Measurements from ENCODE around the gene SYT15.

Gene SYT15

DNA sequence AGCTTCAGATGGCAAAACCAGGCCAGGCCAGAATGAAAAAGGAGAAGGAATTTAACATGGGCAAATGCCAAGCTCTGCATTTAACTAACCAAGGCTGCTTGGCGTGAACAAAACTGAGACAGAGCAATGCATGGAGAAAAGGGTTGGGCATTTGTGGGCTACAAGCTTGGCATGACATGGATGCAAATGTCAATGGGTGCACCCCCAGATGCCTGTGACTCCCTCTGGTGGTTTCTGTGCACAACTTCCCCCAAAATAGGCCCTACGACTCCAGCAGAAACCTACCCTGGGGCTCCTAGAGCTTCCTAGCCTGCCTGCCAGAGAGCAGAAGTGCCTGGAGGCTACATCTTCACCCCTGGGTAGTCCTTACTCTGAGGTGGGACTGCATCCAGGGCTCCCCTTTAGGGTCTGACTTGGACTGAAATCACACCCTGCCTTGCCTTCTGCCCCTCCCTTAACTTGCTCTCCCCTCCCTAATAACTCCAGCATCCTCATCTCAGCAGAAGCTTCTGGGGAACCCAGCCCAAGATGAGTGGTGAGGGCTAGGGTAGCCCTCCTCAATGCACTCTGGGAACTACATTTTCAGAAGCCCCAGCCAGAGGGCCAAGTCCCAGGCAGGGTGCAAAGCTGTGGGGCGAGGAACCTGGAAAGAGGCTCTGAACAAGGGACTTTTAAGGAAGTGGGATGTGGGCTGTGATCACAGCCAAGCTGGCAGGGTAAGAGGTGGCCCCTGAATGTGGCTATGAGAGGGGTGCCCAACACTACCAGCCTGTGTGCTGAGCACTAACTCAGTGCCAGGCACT lies 33.7 kb upstream of the SYT15 start:
- DNase-seq (ENCODE audit: low spot score) = no peak

DNA sequence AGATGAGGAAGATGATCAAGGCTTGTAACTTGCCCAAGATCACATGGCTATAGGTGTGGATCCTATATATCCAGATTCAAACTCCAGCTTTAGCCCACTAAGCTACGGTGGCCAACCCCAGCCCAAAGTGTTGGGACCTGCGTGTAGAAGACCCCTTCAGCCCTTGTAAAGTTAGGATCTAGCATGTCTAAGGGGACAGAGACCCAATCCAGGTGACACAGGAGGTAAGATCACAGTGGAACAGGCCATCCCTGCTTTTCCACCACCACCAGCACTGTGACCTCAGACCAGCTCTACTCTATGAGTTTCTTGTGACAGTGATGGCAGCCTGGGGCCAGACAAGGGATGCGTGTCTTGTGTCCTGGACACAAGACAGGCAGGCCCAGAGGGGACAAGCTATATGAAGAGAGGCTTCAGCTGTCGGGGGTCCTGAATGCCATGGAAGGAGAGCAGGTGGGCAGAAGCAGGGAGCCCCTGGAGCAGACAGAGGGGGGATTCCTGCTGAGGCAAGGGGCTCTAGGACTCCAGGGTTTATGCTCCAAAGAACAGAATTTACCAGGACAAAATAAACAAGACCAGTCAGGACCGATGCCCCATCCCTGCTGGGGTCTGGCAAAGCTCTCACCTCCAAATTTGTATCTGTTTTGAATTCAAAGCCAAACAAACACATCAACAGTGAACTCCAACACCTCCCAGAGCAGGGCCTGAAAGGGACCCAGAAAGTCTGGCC lies 32.9 kb upstream of the SYT15 start:
- no peak for DNase-seq (ENCODE audit: low spot score)

DNA sequence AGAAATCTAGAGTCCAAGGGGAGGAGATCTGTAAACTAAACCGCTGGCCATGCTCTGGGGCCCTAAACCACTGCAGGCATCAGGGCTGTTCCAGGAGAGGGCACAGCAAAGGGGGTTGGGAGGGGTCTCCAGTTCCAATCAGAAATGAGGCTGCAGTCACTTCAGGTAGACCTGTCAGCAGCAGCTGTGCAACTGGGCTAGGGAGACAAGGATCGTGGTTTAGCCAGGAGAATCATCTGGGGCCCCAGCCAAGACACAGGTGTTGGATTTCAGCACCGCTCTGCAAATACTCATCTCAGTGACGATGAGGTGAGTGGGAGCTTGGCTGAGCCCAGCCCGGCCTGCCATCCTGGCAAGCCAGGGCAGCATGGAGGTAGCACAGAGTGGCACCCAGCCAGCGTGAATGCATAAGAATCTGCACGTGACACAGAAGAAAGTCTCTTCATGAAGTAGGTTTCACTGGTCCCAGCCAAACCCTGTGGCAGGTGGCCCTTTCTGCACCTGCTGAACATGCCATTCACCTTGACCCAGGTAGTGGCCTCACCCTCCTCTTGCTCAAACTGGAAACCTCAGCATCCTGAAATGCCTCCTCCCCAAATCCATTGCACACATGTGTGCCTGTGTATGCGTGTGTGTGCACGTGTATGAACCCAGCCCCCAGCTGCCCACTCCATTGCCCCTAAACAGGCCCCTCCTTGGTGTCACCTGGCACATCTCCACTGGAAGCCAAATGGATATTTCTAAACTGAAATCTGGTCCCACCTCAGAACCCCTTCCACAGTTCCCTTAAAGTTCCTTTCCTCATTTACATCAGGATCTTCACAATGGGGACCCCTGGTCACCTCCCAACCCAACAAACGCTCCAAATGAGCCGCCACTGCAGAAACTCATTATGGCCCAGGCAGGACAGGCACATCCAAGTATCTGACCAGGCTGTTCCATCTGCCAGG lies 32.1 kb upstream of the SYT15 start:
- DNase-seq (ENCODE audit: low spot score) = no peak

DNA sequence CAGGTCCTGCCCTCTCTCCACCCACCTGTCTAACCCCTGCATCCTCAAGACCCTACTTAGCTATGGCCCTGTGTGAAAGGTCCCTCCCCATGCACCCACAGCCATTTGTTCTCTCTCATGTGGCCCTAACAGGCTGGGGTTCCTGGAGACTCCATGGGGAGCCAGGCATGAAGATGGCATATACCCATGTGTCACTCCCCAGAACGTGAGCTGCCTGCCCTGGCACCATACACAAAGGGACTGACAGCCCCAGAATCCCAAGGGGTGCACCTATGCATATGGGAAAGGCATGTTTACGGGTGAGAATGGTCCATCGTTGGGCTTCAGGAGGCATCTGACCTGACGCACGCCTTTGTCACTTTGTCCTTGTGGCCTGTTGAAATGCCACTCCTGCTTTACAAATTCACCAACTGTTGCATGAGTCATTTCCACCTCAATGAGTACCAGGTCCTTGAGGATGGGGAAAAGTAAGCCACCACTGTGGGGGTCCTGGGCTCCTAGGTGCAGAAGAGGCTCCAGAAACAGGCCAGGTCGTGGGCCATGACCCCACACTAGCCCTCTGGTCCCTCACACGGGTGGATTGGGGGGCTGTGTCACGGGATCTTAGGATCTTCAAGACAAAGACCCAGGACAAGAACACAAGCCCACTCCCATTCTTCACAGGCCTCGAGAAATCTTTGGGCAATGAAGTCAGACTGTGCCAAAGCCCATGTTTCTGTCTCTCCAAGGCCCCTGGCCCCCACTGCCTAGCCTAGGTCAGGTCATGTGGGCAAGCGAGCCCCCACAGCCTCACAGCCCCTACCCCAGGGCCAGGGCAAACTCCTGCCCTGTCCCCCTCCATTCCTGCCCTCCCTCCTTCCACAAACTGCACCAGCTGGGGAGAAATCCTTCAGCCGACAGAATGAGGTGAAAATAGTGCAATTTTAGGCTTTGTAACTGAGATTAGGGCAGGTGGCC lies 31.1 kb upstream of the SYT15 start:
- no peak for DNase-seq (ENCODE audit: low spot score)

DNA sequence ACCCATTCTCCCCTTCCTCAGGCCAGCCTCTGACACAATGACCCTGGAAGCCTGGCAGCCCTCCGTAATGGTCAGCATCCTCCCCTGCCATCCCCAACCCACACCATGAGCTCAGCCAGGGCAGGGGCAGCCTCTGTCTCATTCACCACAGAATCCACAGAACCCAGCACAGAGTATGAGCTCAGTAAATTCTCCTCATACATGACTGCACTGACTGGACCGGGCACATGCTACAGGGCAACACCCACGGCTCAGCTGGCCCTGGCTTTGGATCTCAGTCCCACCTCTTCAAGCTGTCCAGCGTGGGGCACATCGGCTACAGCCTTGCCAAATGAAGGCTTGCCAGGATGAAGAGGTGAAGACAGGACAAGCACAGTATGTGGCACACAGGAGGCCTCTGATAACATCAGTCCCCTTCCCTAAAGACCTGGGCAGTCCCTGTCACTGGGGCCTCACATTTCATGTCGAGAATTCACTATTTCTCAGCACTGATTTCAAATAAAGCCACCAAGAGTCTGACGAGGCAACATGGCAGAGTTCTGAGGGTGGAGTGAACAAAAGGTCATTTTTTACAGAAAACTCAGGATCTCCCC lies 30.3 kb upstream of the SYT15 start:
- no peak for DNase-seq (ENCODE audit: low spot score)

GRCh38 chr10:46549171-46550075 lies 29.5 kb upstream of the SYT15 start:
- DNase-seq (ENCODE audit: low spot score) = no peak

DNA sequence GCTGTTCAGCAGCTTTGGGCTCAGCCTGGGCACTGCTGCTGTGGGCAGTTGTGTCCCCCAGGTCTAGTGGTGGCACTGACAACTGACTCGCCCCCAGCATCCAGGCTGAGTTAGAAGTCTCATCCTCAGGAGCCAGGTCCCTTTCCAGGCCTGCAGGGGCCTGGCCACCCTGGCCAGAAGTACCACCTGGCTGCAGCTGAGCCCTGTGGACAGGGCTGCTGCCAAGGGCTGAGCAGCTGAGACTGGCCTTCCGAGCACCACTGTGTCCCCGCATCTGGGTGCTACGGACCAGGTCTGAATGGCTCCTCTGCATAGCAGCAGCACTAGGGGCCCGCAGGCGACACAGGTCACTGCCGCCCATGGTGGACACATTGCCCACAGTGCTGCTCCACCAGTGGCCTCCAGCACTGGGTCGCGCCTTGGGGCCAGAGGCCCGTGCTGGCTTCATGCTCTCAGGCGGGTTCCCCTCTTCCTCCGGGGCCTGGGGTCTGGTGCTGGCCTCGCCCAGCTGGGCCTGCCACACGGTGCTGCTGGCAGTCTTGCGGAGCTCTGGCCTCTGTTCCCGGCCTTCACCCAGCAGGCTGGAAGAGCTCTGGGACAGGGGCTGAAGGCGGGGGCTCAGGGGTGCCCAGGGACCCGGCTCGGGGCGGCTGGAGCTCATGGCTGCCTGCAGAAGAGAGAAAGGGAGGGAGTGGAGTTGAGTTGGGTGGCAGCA lies 28.7 kb upstream of the SYT15 start:
- DNase-seq (ENCODE audit: low spot score) = no peak

DNA sequence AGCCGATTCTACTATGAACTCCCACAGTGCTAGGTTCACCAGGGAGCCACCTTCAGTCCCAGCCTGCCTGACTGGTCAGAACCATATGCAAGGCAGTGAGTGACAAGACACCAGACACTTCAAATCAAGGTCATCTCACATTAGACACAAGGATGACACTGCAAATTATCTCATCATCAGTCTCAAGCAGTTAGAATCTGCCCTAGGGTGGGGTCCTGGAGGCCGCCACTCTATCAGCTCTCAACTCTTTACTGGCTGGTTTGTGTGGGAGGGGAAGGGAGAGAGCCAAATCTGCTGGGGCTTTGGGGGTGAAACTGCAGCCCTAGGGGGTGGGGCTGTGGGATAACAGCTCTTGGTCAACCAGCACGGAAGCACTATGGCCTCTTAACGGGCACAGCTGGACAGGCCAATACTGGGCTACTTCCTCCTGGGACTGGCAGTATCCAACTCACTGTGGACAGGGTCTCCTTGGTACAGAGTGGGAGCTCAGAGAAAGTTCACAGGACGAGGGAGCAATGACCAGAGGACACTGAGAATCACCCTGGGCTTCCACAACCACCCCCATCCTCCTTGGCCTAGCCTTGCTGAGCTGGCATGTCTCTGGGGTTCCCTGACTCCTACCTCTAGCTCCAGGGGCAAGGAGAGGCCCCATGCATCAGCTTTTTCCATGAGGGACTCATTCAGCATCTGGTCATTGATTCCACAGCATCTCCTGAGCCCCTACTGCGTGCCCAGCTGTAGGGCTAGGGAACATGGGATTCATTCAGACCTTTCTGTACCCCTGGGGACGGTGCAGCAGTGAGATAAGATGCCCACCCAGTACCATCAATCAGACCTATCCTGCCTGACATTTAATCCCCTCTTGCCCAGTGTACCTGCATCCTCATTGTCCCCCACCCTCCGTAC lies 27.9 kb upstream of the SYT15 start:
- no peak for DNase-seq (ENCODE audit: low spot score)

- DNase-seq (ENCODE audit: low spot score) = no peak
Measured at GRCh38 chr10:46551701-46552525, 27.0 kb upstream of the SYT15 start.

- no peak for DNase-seq (ENCODE audit: low spot score)
Measured at GRCh38 chr10:46552526-46553237, 26.2 kb upstream of the SYT15 start.

GRCh38 chr10:46553238-46554049 lies 25.5 kb upstream of the SYT15 start:
- DNase-seq (ENCODE audit: low spot score) = no peak

DNA sequence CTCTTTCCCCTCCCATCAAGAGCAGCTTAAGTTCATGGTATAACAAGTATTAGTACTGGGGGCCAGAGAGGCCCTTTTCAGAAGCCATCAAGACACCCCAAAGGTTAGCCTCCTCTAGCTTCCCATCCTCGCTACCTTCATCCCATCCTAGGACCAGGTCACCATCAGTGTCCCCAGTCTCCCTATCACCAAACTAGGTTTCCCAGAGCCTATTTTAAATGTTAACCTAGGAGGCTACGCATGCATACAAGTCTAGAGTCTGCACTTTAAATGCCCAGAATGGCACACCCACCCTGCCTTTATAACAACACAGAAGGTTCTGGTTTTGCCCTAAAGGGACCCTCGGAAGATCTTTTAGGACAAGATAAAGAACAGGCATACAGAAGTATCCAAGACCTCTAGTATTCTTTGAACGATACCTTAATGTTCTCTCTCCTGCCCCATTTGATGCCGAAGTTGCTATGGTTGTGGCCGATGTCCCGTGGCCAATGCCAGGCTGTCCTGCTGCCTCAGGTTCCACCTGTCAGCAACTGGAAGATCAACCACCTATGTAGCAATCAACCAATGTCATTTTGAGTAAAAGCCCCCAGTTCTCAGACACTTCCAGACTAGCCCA lies 24.7 kb upstream of the SYT15 start:
- DNase-seq (ENCODE audit: low spot score) = no peak

DNA sequence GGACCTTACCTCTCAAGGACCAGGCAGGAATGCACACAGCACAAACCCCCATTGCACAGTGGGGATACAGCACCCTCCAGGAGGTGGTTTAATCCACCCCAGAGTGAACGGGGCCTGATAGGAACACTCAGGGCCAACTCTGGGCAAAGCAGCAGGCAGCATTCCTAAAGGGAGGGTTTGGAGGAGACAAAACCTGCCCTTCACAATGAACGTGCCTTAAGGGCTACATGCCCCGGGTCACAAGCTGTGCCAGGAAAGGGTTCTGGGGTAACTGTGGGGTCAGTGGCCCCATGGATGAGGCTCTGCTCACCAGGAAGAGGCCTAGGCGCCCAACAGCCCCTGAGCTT lies 23.6 kb upstream of the SYT15 start:
- no peak for DNase-seq (ENCODE audit: low spot score)

GRCh38 chr10:46555713-46556514 lies 23.0 kb upstream of the SYT15 start:
- DNase-seq (ENCODE audit: low spot score) = no peak

Data from CD4-positive, alpha-beta T cell treated with Interleukin-15 for 4 hours (primary cell).